Measurements from ENCODE around the gene ZBTB8OS.

GRCh38 chr1:32606565-32607371 lies 43.6 kb downstream of the ZBTB8OS start:
- no peak for TF ChIP-seq CTCF (tag by site-specific recombination; IDR thresholded peaks at IDR 0.05)
- no peak for TF ChIP-seq ZNF280C (tag by site-specific recombination; IDR thresholded peaks at IDR 0.05)
- TF ChIP-seq YY1 (tag by site-specific recombination; IDR thresholded peaks at IDR 0.05): no peak
- no peak for TF ChIP-seq PRDM1 (tag by site-specific recombination; IDR thresholded peaks at IDR 0.05)
- no peak for TF ChIP-seq ZNF777 (tag by site-specific recombination; IDR thresholded peaks at IDR 0.05; ENCODE audit: borderline replicate concordance)
- TF ChIP-seq, protein P1, sequence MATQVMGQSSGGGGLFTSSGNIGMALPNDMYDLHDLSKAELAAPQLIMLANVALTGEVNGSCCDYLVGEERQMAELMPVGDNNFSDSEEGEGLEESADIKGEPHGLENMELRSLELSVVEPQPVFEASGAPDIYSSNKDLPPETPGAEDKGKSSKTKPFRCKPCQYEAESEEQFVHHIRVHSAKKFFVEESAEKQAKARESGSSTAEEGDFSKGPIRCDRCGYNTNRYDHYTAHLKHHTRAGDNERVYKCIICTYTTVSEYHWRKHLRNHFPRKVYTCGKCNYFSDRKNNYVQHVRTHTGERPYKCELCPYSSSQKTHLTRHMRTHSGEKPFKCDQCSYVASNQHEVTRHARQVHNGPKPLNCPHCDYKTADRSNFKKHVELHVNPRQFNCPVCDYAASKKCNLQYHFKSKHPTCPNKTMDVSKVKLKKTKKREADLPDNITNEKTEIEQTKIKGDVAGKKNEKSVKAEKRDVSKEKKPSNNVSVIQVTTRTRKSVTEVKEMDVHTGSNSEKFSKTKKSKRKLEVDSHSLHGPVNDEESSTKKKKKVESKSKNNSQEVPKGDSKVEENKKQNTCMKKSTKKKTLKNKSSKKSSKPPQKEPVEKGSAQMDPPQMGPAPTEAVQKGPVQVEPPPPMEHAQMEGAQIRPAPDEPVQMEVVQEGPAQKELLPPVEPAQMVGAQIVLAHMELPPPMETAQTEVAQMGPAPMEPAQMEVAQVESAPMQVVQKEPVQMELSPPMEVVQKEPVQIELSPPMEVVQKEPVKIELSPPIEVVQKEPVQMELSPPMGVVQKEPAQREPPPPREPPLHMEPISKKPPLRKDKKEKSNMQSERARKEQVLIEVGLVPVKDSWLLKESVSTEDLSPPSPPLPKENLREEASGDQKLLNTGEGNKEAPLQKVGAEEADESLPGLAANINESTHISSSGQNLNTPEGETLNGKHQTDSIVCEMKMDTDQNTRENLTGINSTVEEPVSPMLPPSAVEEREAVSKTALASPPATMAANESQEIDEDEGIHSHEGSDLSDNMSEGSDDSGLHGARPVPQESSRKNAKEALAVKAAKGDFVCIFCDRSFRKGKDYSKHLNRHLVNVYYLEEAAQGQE (tag by site-specific recombination; IDR thresholded peaks at IDR 0.05): no peak
- TF ChIP-seq, protein P2, sequence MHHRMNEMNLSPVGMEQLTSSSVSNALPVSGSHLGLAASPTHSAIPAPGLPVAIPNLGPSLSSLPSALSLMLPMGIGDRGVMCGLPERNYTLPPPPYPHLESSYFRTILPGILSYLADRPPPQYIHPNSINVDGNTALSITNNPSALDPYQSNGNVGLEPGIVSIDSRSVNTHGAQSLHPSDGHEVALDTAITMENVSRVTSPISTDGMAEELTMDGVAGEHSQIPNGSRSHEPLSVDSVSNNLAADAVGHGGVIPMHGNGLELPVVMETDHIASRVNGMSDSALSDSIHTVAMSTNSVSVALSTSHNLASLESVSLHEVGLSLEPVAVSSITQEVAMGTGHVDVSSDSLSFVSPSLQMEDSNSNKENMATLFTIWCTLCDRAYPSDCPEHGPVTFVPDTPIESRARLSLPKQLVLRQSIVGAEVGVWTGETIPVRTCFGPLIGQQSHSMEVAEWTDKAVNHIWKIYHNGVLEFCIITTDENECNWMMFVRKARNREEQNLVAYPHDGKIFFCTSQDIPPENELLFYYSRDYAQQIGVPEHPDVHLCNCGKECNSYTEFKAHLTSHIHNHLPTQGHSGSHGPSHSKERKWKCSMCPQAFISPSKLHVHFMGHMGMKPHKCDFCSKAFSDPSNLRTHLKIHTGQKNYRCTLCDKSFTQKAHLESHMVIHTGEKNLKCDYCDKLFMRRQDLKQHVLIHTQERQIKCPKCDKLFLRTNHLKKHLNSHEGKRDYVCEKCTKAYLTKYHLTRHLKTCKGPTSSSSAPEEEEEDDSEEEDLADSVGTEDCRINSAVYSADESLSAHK (tag by site-specific recombination; IDR thresholded peaks at IDR 0.05): no peak
- TF ChIP-seq ZNF19 (tag by site-specific recombination; IDR thresholded peaks at IDR 0.05; ENCODE audit: low read depth): no peak
